SK-N-SH (cell line): ENCODE data around the gene RAMP2. TPM values are rescaled to one million over a fixed set of nuclear protein-coding genes. Genes with fewer than 3 reads are reported as not detected.
A peak's percentile ranks its signal among the peaks of the same experiment; 100 is the strongest.

Experiments used
- CTCF ChIA-PET: fragments of 300-600, 350-600 bp; formaldehyde crosslinking; extraction: SDS; loops from one replicate; lab custom pipeline; 2021; lab: Yijun Ruan, JAX
- POLR2A ChIA-PET: fragments of 350-600 bp; sonication (Branson Sonifier 250); formaldehyde crosslinking; extraction: SDS; loops from one replicate; lab custom pipeline; 2020; ENCODE audit warnings: antibody characterized with exemption, inconsistent platforms; lab: Yijun Ruan, JAX
- DNase-seq: peaks from one replicate; pipeline ENCODE4 v3.0.0; 2012
- H2AFZ ChIP-seq: fragments of 200-600 bp; sonication (generic); 2 replicates; pipeline ENCODE4 v1.8.1; 2016; ENCODE audit warnings: antibody characterized with exemption, mild to moderate bottlenecking, low read depth
- H3F3A ChIP-seq: fragments of 200-600 bp; sonication (generic); replicated peaks from 2 replicates; pipeline ENCODE3; 2016; ENCODE audit warnings: antibody characterized with exemption, mild to moderate bottlenecking; ENCODE audit not compliant: insufficient read depth
- H3K27ac ChIP-seq, 2 experiments: fragments of 200-500 bp in 1 of 2; fragments of 200-600 bp in 1 of 2; sonication (Bioruptor generic) in 1 of 2; sonication (generic), shearing (Covaris generic) in 1 of 2; 2 replicates each; pipeline versions ENCODE4 v1.5.1 to v1.6.1; 2014 to 2016; ENCODE audit warnings: low read depth in 2 of 2, inconsistent platforms in 1 of 2, low read length in 1 of 2, mild to moderate bottlenecking in 1 of 2, mixed read lengths in 1 of 2
- H3K27me3 ChIP-seq: fragments of 200-600 bp; sonication (generic), shearing (Covaris generic); 2 replicates; pipeline ENCODE4 v1.6.1; 2016; ENCODE audit warnings: mixed run types; ENCODE audit not compliant: insufficient read depth
- H3K36me3 ChIP-seq, 2 experiments: fragments of 200-500 bp in 1 of 2; fragments of 200-600 bp in 1 of 2; sonication (Bioruptor generic) in 1 of 2; sonication (generic) in 1 of 2; replicated peaks in 1 of 2; 2 replicates each; pipeline versions ENCODE3 to v1.5.1; 2014 to 2016; ENCODE audit warnings: low read length in 1 of 2, mild to moderate bottlenecking in 1 of 2; ENCODE audit not compliant: insufficient read depth in 2 of 2, control insufficient read depth in 1 of 2
- H3K4me1 ChIP-seq, 2 experiments: fragments of 200-500 bp in 1 of 2; fragments of 200-600 bp in 1 of 2; sonication (Bioruptor generic) in 1 of 2; sonication (generic), shearing (Covaris generic) in 1 of 2; 2 replicates each; pipeline versions ENCODE4 v1.5.1 to v1.6.1; 2014 to 2016; ENCODE audit warnings: low read depth in 1 of 2, low read length in 1 of 2, mixed run types in 1 of 2; ENCODE audit not compliant: insufficient read depth in 2 of 2, control insufficient read depth in 1 of 2
- H3K4me2 ChIP-seq: fragments of 200-600 bp; sonication (generic), shearing (Covaris generic); 2 replicates; pipeline ENCODE4 v1.6.1; 2017; ENCODE audit warnings: mixed run types
- H3K4me3 ChIP-seq, 2 experiments: fragments of 200-500 bp in 1 of 2; fragments of 200-600 bp in 1 of 2; sonication (Bioruptor generic) in 1 of 2; sonication (generic), shearing (Covaris generic) in 1 of 2; 2 replicates each; pipeline versions ENCODE4 v1.5.1 to v1.8.1; 2014 to 2016; ENCODE audit warnings: low read depth in 2 of 2, inconsistent platforms in 1 of 2, low read length in 1 of 2, mild to moderate bottlenecking in 1 of 2, mixed read lengths in 1 of 2, moderate library complexity in 1 of 2
- H3K79me2 ChIP-seq: fragments of 200-600 bp; sonication (generic); 2 replicates; pipeline ENCODE4 v1.8.1; 2017; ENCODE audit warnings: mild to moderate bottlenecking; ENCODE audit not compliant: insufficient read depth
- H3K9ac ChIP-seq: fragments of 200-600 bp; sonication (generic); 2 replicates; pipeline ENCODE4 v1.6.1; 2017; ENCODE audit warnings: mixed run types
- H3K9me2 ChIP-seq: fragments of 200-600 bp; sonication (generic); 2 replicates; pipeline ENCODE4 v1.6.1; 2017; ENCODE audit warnings: mixed run types
- H3K9me3 ChIP-seq: fragments of 200-600 bp; sonication (generic); 2 replicates; pipeline ENCODE4 v1.6.1; 2017; ENCODE audit warnings: mixed run types, mild to moderate bottlenecking, moderate library complexity
- H4K20me1 ChIP-seq: fragments of 200-600 bp; sonication (generic); 2 replicates; pipeline ENCODE4 v1.6.1; 2017; ENCODE audit warnings: mild to moderate bottlenecking, mixed run types; ENCODE audit not compliant: insufficient read depth
- CHD2 ChIP-seq: fragments of 150-350 bp; IDR thresholded peaks from 2 replicates; pipeline ENCODE4 v1.6.1; 2018; ENCODE audit warnings: low read length; ENCODE audit not compliant: partially characterized antibody
- FOXJ3 ChIP-seq: sonication (generic); formaldehyde crosslinking; IDR thresholded peaks from 2 replicates; pipeline ENCODE4 v1.5.1; 2020; ENCODE audit warnings: mild to moderate bottlenecking, missing genetic modification reagents
- FOXM1 ChIP-seq: IDR thresholded peaks from 2 replicates; pipeline ENCODE4 v1.4.0; 2012; ENCODE audit warnings: low read depth, mild to moderate bottlenecking
- IRF3 ChIP-seq: fragments of 150-350 bp; IDR thresholded peaks from 2 replicates; pipeline ENCODE4 v1.6.1; 2016; ENCODE audit warnings: mild to moderate bottlenecking, low read depth, low read length
- JUND ChIP-seq: IDR thresholded peaks from 2 replicates; pipeline ENCODE4 v1.4.0; 2012
- MEF2A ChIP-seq: IDR thresholded peaks from 2 replicates; pipeline ENCODE4 v1.4.0; 2012; ENCODE audit warnings: low read depth, borderline replicate concordance
- POLR2AphosphoS5 ChIP-seq: IDR thresholded peaks from 2 replicates; pipeline ENCODE4 v1.6.1; 2012; ENCODE audit warnings: low read depth, low read length
- RAD21 ChIP-seq: IDR thresholded peaks from 2 replicates; pipeline ENCODE4 v1.6.1; 2012; ENCODE audit warnings: mild to moderate bottlenecking, low read length
- SMC3 ChIP-seq: IDR thresholded peaks from 2 replicates; pipeline ENCODE4 v1.6.1; 2012; ENCODE audit warnings: low read depth, low read length, improper control_type of control experiment
- TCF12 ChIP-seq: IDR thresholded peaks from 2 replicates; pipeline ENCODE4 v1.4.0; 2012
- USF1 ChIP-seq: IDR thresholded peaks from 2 replicates; pipeline ENCODE4 v1.4.0; 2012; ENCODE audit warnings: low read depth, borderline replicate concordance
- ZBTB33 ChIP-seq: IDR thresholded peaks from 2 replicates; pipeline ENCODE4 v1.4.0; 2012; ENCODE audit warnings: low read depth, borderline replicate concordance
- WGBS: methylation state at CpG from one replicate; pipeline ENCODE4 v1.1.6; 2017; ENCODE audit warnings: low lambda C conversion rate; 5-methylcytosine and 5-hydroxymethylcytosine counted together
- polyA plus RNA-seq, 3 experiments: library from polyadenylated mRNA; depleted of rRNA; stranded (reverse); fragments of >200 nt; gene quantifications; 2 replicates each; pipeline ENCODE4 v1.2.3, GENCODE V29; 2012
- TF ChIP-seq, protein P1 (sequence below): IDR thresholded peaks from 2 replicates; pipeline ENCODE4 v1.6.1; 2012; ENCODE audit warnings: mild to moderate bottlenecking, low read depth, low read length, moderate library complexity

RAMP2 gene
- polyA plus RNA-seq, 1 of the 3 experiments (the other 2 are of a cell fraction): 3.0 TPM

- H3K27me3 ChIP-seq: no peaks in the 10 kb centered on the region
- no peaks in the 10 kb centered on the region for H4K20me1 ChIP-seq
- H3K27ac ChIP-seq: no peak overlapping the region
- no peak overlapping the region for H3K4me3 ChIP-seq
- ChIA-PET CTCF (interaction anchor here (0.5 to 3.7 kb wide), 2 partner anchors 16 to 196 kb away, joined by 4 to 18 read pairs; no protein-coding TSS in a partner anchor), POLR2A (no interaction called here)
- no peaks in the 10 kb centered on the region for H3K9me2 ChIP-seq
- no peak overlapping the region for H2AFZ ChIP-seq
- peaks cover 19 to 44% of the 10 kb centered on the region in 2 experiments for H3K36me3 ChIP-seq
- peaks cover 53% of the 10 kb centered on the region for H3K79me2 ChIP-seq
- 100% methylated on average over 2 of the region's 5 CpGs for WGBS
- H3K9me3 ChIP-seq: no peaks in the 10 kb centered on the region
- peaks cover 31% of the 10 kb centered on the region for H3F3A ChIP-seq
- no peak overlapping the region for H3K9ac ChIP-seq
- TF ChIP-seq FOXJ3 (no peak), ZBTB33 (no peak), CHD2 (no peak), IRF3 (no peak), JUND (no peak), TCF12 (no peak), POLR2AphosphoS5 (no peak)
- DNase-seq: no peak
- H3K4me1 ChIP-seq: peaks cover 18 to 25% of the 10 kb centered on the region in 2 experiments; a peak in 3 of 4 replicates
- H3K4me2 ChIP-seq: no peak overlapping the region
Measured at GRCh38 chr17:42778570-42778969, 17.5 kb downstream of the RAMP2 start.

DNA sequence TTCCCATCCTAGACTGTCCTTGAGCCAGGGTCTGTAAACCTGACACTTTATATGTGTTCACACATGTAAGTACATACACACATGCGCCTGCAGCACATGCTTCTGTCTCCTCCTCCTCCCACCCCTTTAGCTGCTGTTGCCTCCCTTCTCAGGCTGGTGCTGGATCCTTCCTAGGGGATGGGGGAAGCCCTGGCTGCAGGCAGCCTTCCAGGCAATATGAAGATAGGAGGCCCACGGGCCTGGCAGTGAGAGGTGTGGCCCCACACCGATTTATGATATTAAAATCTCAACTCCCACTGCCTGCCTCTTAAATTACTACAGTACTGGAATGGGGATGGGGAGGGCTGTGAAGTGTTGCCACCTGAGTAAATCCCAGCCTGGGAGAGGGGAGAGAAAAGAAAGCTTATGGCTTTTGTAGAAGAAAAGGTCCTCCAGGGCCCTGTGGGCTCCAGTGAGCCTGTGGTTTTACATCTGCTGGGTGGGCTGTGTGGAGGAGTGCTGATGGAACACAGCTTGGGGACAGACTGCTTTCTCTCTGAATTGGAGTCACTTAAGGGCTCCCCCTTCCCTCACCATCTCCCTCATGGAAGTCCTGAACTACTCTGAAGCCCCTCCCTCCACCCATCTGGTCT lies 18.4 kb downstream of the RAMP2 start:
- ChIA-PET POLR2A (no interaction called here), CTCF (interaction anchor here (1.0 to 3.7 kb wide), 2 partner anchors 16 kb away, joined by 4 to 18 read pairs; no protein-coding TSS in a partner anchor)
- H3K9me2 ChIP-seq: no peaks in the 10 kb centered on the region
- H2AFZ ChIP-seq: no peak overlapping the region
- peaks cover 53% of the 10 kb centered on the region for H3K79me2 ChIP-seq
- H3K9me3 ChIP-seq: no peaks in the 10 kb centered on the region
- no peak overlapping the region for H3K9ac ChIP-seq
- H3K27ac ChIP-seq: no peak overlapping the region
- no peak overlapping the region; a peak in 1 of 4 replicates for H3K4me3 ChIP-seq
- WGBS: 81% methylated on average over 3 of the region's 3 CpGs
- H3F3A ChIP-seq: peaks cover 22% of the 10 kb centered on the region
- no peak for DNase-seq
- H3K27me3 ChIP-seq: no peaks in the 10 kb centered on the region
- H3K36me3 ChIP-seq: peaks cover 23 to 44% of the 10 kb centered on the region in 2 experiments
- peaks cover 14 to 24% of the 10 kb centered on the region in 2 experiments; a peak in 3 of 4 replicates for H3K4me1 ChIP-seq
- H3K4me2 ChIP-seq: peak overlapping the region; percentile 98
- no peaks in the 10 kb centered on the region for H4K20me1 ChIP-seq
- TF ChIP-seq RAD21 (no peak), SMC3 (no peak), FOXM1 (no peak), IRF3 (no peak), USF1 (no peak), MEF2A (no peak), ZBTB33 (no peak)
- TF ChIP-seq, protein P1, sequence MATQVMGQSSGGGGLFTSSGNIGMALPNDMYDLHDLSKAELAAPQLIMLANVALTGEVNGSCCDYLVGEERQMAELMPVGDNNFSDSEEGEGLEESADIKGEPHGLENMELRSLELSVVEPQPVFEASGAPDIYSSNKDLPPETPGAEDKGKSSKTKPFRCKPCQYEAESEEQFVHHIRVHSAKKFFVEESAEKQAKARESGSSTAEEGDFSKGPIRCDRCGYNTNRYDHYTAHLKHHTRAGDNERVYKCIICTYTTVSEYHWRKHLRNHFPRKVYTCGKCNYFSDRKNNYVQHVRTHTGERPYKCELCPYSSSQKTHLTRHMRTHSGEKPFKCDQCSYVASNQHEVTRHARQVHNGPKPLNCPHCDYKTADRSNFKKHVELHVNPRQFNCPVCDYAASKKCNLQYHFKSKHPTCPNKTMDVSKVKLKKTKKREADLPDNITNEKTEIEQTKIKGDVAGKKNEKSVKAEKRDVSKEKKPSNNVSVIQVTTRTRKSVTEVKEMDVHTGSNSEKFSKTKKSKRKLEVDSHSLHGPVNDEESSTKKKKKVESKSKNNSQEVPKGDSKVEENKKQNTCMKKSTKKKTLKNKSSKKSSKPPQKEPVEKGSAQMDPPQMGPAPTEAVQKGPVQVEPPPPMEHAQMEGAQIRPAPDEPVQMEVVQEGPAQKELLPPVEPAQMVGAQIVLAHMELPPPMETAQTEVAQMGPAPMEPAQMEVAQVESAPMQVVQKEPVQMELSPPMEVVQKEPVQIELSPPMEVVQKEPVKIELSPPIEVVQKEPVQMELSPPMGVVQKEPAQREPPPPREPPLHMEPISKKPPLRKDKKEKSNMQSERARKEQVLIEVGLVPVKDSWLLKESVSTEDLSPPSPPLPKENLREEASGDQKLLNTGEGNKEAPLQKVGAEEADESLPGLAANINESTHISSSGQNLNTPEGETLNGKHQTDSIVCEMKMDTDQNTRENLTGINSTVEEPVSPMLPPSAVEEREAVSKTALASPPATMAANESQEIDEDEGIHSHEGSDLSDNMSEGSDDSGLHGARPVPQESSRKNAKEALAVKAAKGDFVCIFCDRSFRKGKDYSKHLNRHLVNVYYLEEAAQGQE: no peak
